ENCODE data around the gene SCG5.
A peak's percentile ranks its signal among the peaks of the same experiment; 100 is the strongest.
"Not testable (repeated sequence)": the region's sequence is repeated elsewhere in the genome, so short reads cannot be mapped to it uniquely, and the experiment has no call there.

The SCG5 gene

GRCh38 chr15:32641517-32642059 lies at the start of gene SCG5:
Gene SCG5, plus strand, starts transcription at chr15:32641710. Its CDS starts 1,883 bp downstream, at chr15:32643593.
- Mint-ChIP-seq H3K4me3 (no peak within 1 kb of the TSS), H3K36me3 (ENCODE audit: low read depth) (peaks cover 46% of the 10 kb centered on the region), H3K27ac (no peak within 1 kb of the TSS), H3K27me3 (ENCODE audit: low read depth) (no peaks in the 10 kb centered on the region), H3K4me1 (ENCODE audit: low read depth) (peaks cover 4% of the 10 kb centered on the region), H3K9me3 (no peaks in the 10 kb centered on the region)
- no peak for DNase-seq (ENCODE audit: low spot score)

- H3K27me3 Mint-ChIP-seq (ENCODE audit: low read depth); H3K36me3 Mint-ChIP-seq (ENCODE audit: low read depth); H3K4me1 Mint-ChIP-seq (ENCODE audit: low read depth): not testable (repeated sequence)
Observed at GRCh38 chr15:32593151-32593550, 48.4 kb upstream of the SCG5 start, which contains the start of gene GOLGA8N. Gene GOLGA8N, plus strand, starts transcription at chr15:32593456.

GRCh38 chr15:32609518-32609917 lies 32.0 kb upstream of the SCG5 start:
- H3K9me3 Mint-ChIP-seq; H3K27me3 Mint-ChIP-seq (ENCODE audit: low read depth); H3K36me3 Mint-ChIP-seq (ENCODE audit: low read depth); H3K27ac Mint-ChIP-seq; H3K4me3 Mint-ChIP-seq; DNase-seq (ENCODE audit: low spot score); H3K4me1 Mint-ChIP-seq (ENCODE audit: low read depth): not testable (repeated sequence)

More at GRCh38 chr15:32593151-32593550, 48.4 kb upstream of the SCG5 start, which contains the start of gene GOLGA8N:
- H3K4me3 Mint-ChIP-seq; H3K9me3 Mint-ChIP-seq; DNase-seq (ENCODE audit: low spot score); H3K27ac Mint-ChIP-seq: not testable (repeated sequence)

GRCh38 chr15:32610719-32611118 lies 30.8 kb upstream of the SCG5 start:
- H3K4me1 Mint-ChIP-seq (ENCODE audit: low read depth); H3K27me3 Mint-ChIP-seq (ENCODE audit: low read depth); H3K36me3 Mint-ChIP-seq (ENCODE audit: low read depth); H3K27ac Mint-ChIP-seq; DNase-seq (ENCODE audit: low spot score); H3K9me3 Mint-ChIP-seq; H3K4me3 Mint-ChIP-seq: not testable (repeated sequence)

- Mint-ChIP-seq H3K27ac (peak overlapping the region; percentile 95), H3K4me3 (peak overlapping the region; percentile 98), H3K4me1 (ENCODE audit: low read depth) (peaks cover 16% of the 10 kb centered on the region), H3K36me3 (ENCODE audit: low read depth) (peaks cover 22% of the 10 kb centered on the region)
- not testable (repeated sequence) for DNase-seq (ENCODE audit: low spot score); H3K27me3 Mint-ChIP-seq (ENCODE audit: low read depth); H3K9me3 Mint-ChIP-seq
Observed at GRCh38 chr15:32614712-32615050, 26.8 kb upstream of the SCG5 start.

- Mint-ChIP-seq H3K4me1 (ENCODE audit: low read depth) (peaks cover 16% of the 10 kb centered on the region), H3K36me3 (ENCODE audit: low read depth) (peaks cover 24% of the 10 kb centered on the region), H3K27ac (peak within 1 kb of the TSS; percentile 95), H3K4me3 (peak within 1 kb of the TSS; percentile 98)
- not testable (repeated sequence) for H3K9me3 Mint-ChIP-seq; H3K27me3 Mint-ChIP-seq (ENCODE audit: low read depth)
- peak; percentile 86 for DNase-seq (ENCODE audit: low spot score)
Observed at GRCh38 chr15:32615051-32615870, 26.2 kb upstream of the SCG5 start, which contains the start of gene ARHGAP11A. Gene ARHGAP11A, plus strand, starts transcription at chr15:32615504. Its CDS starts 708 bp downstream, at chr15:32616212.

- peak; percentile 25 for DNase-seq (ENCODE audit: low spot score)
- H3K36me3 Mint-ChIP-seq (ENCODE audit: low read depth), result peaks cover 24% of the 10 kb centered on the region
- H3K27me3 Mint-ChIP-seq (ENCODE audit: low read depth); H3K9me3 Mint-ChIP-seq: not testable (repeated sequence)
- H3K4me3 Mint-ChIP-seq, result peak overlapping the region; percentile 98
- peak overlapping the region; percentile 95 for H3K27ac Mint-ChIP-seq
- H3K4me1 Mint-ChIP-seq (ENCODE audit: low read depth), result peaks cover 15% of the 10 kb centered on the region
Observed at GRCh38 chr15:32615871-32616426, 25.6 kb upstream of the SCG5 start.

GRCh38 chr15:32636410-32636809 lies 5.1 kb upstream of the SCG5 start:
- no peak overlapping the region for H3K4me3 Mint-ChIP-seq
- H3K27ac Mint-ChIP-seq, result no peak overlapping the region
- H3K4me1 Mint-ChIP-seq (ENCODE audit: low read depth), result peaks cover 6% of the 10 kb centered on the region
- no peak for DNase-seq (ENCODE audit: low spot score)
- no peaks in the 10 kb centered on the region for H3K9me3 Mint-ChIP-seq
- H3K36me3 Mint-ChIP-seq (ENCODE audit: low read depth), result peaks cover 60% of the 10 kb centered on the region
- no peaks in the 10 kb centered on the region for H3K27me3 Mint-ChIP-seq (ENCODE audit: low read depth)

- Mint-ChIP-seq H3K9me3 (no peaks in the 10 kb centered on the region), H3K36me3 (ENCODE audit: low read depth) (peaks cover 56% of the 10 kb centered on the region), H3K27me3 (ENCODE audit: low read depth) (no peaks in the 10 kb centered on the region), H3K27ac (no peak overlapping the region), H3K4me3 (no peak overlapping the region), H3K4me1 (ENCODE audit: low read depth) (peaks cover 6% of the 10 kb centered on the region)
- no peak for DNase-seq (ENCODE audit: low spot score)
Observed at GRCh38 chr15:32636908-32637567, 4.5 kb upstream of the SCG5 start.

- DNase-seq (ENCODE audit: low spot score), result no peak
- no peaks in the 10 kb centered on the region for H3K27me3 Mint-ChIP-seq (ENCODE audit: low read depth)
- H3K36me3 Mint-ChIP-seq (ENCODE audit: low read depth), result peaks cover 55% of the 10 kb centered on the region
- no peaks in the 10 kb centered on the region for H3K9me3 Mint-ChIP-seq
- no peak overlapping the region for H3K27ac Mint-ChIP-seq
- H3K4me1 Mint-ChIP-seq (ENCODE audit: low read depth), result peaks cover 6% of the 10 kb centered on the region
- H3K4me3 Mint-ChIP-seq, result no peak overlapping the region
Observed at GRCh38 chr15:32637704-32638103, 3.8 kb upstream of the SCG5 start.

- peaks cover 38% of the 10 kb centered on the region for H3K36me3 Mint-ChIP-seq (ENCODE audit: low read depth)
- DNase-seq (ENCODE audit: low spot score), result no peak
- H3K9me3 Mint-ChIP-seq, result no peaks in the 10 kb centered on the region
- H3K4me1 Mint-ChIP-seq (ENCODE audit: low read depth), result peaks cover 4% of the 10 kb centered on the region
- no peak overlapping the region for H3K27ac Mint-ChIP-seq
- H3K27me3 Mint-ChIP-seq (ENCODE audit: low read depth), result no peaks in the 10 kb centered on the region
- H3K4me3 Mint-ChIP-seq, result no peak overlapping the region
Observed at GRCh38 chr15:32642667-32643435, 1.3 kb downstream of the SCG5 start.

GRCh38 chr15:32643907-32644445 lies 2.5 kb downstream of the SCG5 start:
- Mint-ChIP-seq H3K9me3 (no peaks in the 10 kb centered on the region), H3K4me1 (ENCODE audit: low read depth) (peaks cover 4% of the 10 kb centered on the region), H3K27me3 (ENCODE audit: low read depth) (no peaks in the 10 kb centered on the region), H3K27ac (no peak overlapping the region), H3K36me3 (ENCODE audit: low read depth) (peaks cover 44% of the 10 kb centered on the region), H3K4me3 (no peak overlapping the region)
- DNase-seq (ENCODE audit: low spot score), result no peak

- Mint-ChIP-seq H3K27me3 (ENCODE audit: low read depth) (no peaks in the 10 kb centered on the region), H3K27ac (no peak overlapping the region), H3K36me3 (ENCODE audit: low read depth) (peaks cover 42% of the 10 kb centered on the region), H3K9me3 (no peaks in the 10 kb centered on the region), H3K4me3 (no peak overlapping the region), H3K4me1 (ENCODE audit: low read depth) (peaks cover 3% of the 10 kb centered on the region)
- DNase-seq (ENCODE audit: low spot score), result no peak
Observed at GRCh38 chr15:32646291-32646690, 4.8 kb downstream of the SCG5 start.

Data from T-helper 2 cell treated with Interferon-gamma antibody and Interleukin-4, amounts not matched to agents 5 μg/mL and 100 μg/mL, for 36 hours (primary cell).